Left renal pelvis (tissue), 4 donors: ENCODE results near the gene TIMM13. TPM values are rescaled to one million over a fixed set of nuclear protein-coding genes. Genes with fewer than 3 reads are reported as not detected.

Experiments
- DNase-seq, 4 donors: peaks; one replicate each; pipeline ENCODE4 v3.0.0-alpha.2; 2013; ENCODE audit warnings: low read depth in 4 of 4, low spot score in 3 of 4
- polyA plus RNA-seq, 4 donors: library from polyadenylated mRNA; unstranded; fragments of 120-200 nt; gene quantifications; one replicate each; pipeline ENCODE4 v1.2.1, GENCODE V29; 2013; ENCODE audit not compliant: insufficient read length in 4 of 4

Gene TIMM13
- polyA plus RNA-seq, 4 donors = 58.0 to 108 (median 62.2) TPM

DNA sequence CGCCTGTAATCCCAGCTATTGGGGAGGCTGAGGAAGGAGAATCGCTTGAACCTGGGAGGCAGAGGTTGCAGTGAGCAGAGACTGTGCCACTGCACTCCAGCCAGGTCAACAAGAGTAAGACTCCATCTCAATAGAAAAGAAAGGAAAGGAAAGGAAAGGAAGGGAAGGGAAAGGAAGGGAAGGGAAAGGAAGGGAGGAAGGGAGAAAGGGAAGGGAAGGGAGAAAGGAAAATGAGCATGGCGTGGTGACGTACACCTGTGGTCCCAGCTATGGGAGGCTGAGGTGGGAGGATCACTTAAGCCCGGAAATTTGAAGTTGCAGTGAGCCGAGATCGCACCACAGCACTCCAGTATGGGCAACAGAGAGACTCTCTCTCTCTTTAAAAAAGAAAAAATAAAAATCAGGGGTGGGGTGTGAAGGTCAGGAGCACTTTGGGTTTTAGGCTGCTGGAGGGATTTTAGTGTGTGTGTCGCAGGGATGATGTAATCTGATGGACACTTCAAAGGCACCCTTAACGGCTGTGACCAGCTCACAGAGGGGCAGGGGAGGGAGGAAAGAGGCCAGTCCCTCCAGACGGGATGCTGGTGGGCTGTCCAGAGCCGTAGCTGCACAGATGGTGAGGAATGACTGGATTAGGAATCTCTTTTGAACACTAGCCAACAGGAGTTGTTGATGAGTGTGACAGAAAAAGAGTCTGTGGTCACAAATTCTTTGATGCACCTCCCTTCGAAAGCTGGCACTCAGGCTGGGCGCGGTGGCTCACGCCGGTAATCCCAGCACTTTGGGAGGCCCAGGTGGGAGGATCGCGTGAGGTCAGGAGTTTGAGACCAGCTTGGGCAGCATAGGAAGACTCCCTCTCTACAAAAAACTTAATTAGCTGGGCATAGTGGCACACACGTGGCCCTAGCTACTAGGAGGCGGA is 39.8 kb downstream of the TIMM13 start:
- no peak for DNase-seq

DNA sequence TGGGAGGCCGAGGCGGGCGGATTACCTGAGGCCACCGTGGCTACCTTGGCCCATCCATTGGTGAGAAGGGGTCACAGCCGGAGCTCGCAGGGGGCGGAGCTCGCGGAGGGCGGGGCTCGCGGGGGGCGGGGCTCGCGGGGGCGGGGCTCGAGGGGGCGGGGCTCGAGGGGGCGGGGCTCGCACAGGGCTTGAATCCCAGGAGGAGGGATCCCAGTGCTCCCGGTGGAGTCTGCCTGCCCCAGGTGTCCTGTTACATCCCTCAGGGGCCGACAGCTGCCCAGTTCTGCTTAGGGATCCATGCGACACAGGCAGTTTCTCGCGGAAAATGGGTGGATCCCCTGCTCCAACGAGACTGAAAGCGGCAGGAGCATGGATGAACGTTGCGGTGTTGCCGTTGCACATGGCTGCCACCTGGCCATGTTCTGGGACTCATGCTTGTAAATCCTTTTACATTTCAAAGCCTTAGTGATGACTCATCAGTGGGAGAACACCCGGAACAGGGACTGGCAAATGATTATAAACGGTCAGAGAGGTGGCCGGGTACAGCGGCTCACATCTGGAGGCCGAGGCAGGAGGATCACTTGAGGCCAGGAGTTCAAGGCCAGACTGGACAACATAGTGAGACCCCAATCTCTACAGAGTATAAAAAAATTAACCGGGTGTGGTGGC is 42.2 kb downstream of the TIMM13 start:
- DNase-seq = peak in 1 of 4 donors; percentile 10

DNA sequence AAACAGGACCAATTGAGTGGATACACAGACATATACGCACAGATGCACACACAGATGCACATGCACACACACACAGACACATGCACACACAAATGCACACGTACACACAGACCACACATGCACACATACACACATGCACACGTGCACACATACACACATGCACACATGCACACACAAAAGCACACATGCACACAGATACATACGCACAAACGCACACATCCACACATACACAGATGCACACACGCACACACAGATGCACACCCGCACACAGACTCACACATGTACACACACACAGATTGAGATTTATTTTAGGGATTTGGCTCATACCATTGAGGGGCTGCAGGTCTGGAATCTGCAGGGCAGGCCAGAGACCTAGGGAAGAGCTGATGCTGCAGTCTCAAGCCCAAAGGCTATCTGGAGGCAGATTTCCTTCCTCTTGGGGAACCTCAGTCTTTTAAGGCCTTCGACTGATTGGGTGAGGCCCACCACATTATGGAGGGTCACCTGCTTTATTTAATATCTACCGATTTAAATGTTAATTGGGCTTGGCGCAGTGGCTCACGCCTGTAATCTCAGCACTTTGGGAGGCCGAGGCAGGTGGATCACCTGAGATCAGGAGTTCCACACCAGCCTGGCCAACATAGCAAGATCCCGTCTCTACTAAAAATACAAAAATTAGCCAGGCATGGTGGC is 44.7 kb downstream of the TIMM13 start:
- no peak for DNase-seq

DNA sequence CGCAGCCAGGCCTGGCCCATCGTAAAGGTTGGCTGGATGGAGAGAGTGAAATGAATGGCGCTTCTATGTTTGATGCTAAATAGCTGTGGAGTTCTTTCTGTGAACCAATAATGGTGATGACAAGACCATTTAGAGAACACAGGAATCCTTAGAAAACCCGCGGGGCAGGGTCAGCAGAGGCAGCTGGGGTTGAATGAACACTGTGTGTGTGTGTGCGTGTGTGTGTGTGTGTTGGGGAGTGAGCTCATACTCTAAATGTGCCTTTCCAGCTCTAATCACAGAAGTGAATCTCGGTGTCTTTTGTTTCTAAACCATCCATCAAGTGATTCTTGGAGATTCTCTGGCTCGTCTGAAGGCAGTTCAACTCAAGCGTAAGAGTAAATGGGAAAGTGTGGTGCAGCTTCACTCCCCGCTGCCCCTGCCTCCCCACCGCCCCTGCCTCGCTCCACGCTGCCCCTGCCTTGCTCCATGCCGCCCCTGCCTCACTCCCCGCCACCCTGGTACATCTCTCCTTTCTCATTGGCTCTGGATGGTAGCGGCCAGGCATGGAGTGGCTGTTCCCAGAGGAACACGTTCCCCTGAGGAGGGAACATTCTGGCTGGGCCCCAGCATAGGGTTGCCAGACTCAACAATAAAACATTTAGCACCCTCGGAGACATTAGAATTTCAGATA is 46.1 kb downstream of the TIMM13 start:
- peak in 1 of 4 donors; percentile 12 for DNase-seq

DNA sequence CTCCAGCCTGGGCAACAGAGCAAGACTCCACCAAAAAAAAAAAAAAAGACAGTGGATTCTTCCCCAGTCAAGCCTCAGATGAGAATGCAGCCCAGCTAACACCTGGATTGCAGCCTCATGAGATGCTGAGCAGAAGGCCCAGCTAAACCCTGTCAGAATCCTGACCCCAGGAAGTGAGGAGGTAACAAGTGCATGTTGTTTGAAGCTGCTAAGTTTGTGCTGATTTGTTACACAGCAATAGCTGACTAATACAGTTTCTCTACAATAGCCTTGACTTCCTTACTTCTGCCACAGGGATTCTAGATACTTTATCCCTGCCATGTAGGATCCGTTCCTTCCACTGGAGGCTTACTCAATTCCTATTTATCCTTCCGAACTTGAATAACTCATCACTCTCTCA is 46.8 kb downstream of the TIMM13 start:
- no peak for DNase-seq

DNA sequence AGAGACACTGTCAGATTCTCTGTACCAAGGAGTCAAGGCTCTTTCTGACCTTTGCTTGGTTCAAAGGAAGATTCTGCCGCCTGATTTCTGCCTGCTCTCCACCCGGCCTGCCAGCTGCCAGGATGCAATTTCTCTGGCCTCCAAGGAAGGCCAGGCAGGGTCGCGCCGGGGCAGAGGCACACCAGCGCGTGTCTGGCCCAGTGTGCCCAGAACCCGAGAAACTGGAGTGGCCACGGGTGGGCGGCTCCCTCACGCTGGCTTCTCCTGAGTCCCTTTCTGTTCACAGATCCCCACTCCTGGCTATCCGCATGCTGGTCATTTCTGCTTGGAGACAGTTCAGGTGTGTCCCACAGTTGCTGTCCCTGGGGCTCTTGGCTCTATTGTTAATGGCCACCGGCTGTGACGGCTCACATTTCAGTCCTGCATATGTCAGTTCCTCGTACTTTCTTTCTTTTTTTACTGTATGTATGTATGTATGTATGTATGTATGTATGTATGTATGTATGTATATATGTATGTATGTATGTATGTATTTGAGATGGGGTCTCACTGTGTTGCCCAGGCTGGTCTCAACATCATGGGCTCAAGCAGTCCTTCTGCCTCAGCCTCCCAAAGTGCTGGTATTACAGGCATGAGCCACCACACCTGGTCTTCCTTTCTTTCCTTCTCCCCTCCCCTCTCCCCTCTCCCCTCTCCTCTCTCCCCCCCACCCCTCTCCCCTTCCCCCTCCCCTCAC is 50.4 kb downstream of the TIMM13 start:
- no peak for DNase-seq

Other genes with a start within 250 kb of the TIMM13 start
- 10 to 100 TPM; 53.6 to 86.5 (median 56.1) TPM for gene PLEKHJ1, start 191.3 kb downstream of the TIMM13 start, polyA plus RNA-seq
- 10 to 100 TPM; 67.6 to 94.0 (median 72.6) TPM for gene SF3A2, start 190.8 kb downstream of the TIMM13 start, polyA plus RNA-seq
- gene AMH, start 178.3 kb downstream of the TIMM13 start, polyA plus RNA-seq = 1 to 10 TPM; 2.2 to 3.2 (median 2.8) TPM
- gene JSRP1, start 171.2 kb downstream of the TIMM13 start, polyA plus RNA-seq = 1 to 10 TPM in 1 of 4 donors, under 1 TPM in 3; 0.34 to 1.5 (median 0.47) TPM
- gene PEAK3, start 145.4 kb downstream of the TIMM13 start, polyA plus RNA-seq = under 1 TPM in 3 of 4 donors, not detected in 1; 0.07 to 0.14 (median 0.11) TPM
- under 1 TPM in 2 of 4 donors, not detected in 2; 0.13 to 0.14 TPM for gene LINGO3, start 119.4 kb downstream of the TIMM13 start, polyA plus RNA-seq
- 100 to 1,000 TPM in 1 of 4 donors, 10 to 100 TPM in 3; 72.9 to 105 (median 80.2) TPM for gene LSM7, start 99.0 kb downstream of the TIMM13 start, polyA plus RNA-seq
- gene SPPL2B, start 98.9 kb downstream of the TIMM13 start, polyA plus RNA-seq = 100 to 1,000 TPM in 1 of 4 donors, 10 to 100 TPM in 3; 41.3 to 128 (median 56.7) TPM
- under 1 TPM; 0.13 to 0.49 (median 0.31) TPM for gene TMPRSS9, start 67.3 kb downstream of the TIMM13 start, polyA plus RNA-seq
- 10 to 100 TPM; 57.6 to 73.3 (median 62.0) TPM for gene LMNB2, start 29.4 kb upstream of the TIMM13 start, polyA plus RNA-seq
- gene GADD45B, start 48.5 kb upstream of the TIMM13 start, polyA plus RNA-seq = 100 to 1,000 TPM in 1 of 4 donors, 10 to 100 TPM in 2, 1 to 10 TPM in 1; 9.2 to 144 (median 12.3) TPM